ENCODE measurements around the gene TIAM1. TPM values are rescaled to one million over a fixed set of nuclear protein-coding genes. Genes with fewer than 3 reads are reported as not detected.

The TIAM1 gene
- total RNA-seq, 2 experiments from 2014 or later = 15.0 to 25.1 TPM

GRCh38 chr21:31198575-31198974 is 145.5 kb downstream of the TIAM1 start:
- ChIA-PET CTCF (ENCODE audit: unreplicated experiment) (interaction anchor here (2.1 kb wide), 1 partner anchor 383 kb away, joined by 10 read pairs; no protein-coding TSS in a partner anchor), POLR2A (interaction anchor here (0.6 kb wide), 1 partner anchor 198 kb away, joined by 3 read pairs; no protein-coding TSS in a partner anchor)
- TF ChIP-seq CTCF (conservative IDR thresholded peaks at IDR 0.05; ENCODE audit: low read length) (peak; percentile 92), EZH2phosphoT487 (IDR thresholded peaks at IDR 0.05; ENCODE audit: borderline replicate concordance, low read depth, low read length) (no peak)
- H3K27ac ChIP-seq (ENCODE audit: low read depth, low read length, poor library complexity, severe bottlenecking) = no peak overlapping the region
- no peak overlapping the region for H3K4me2 ChIP-seq (ENCODE audit: low read length)
- H3K9me3 ChIP-seq (ENCODE audit: low read length) = no peaks in the 10 kb centered on the region
- H3K4me3 ChIP-seq (ENCODE audit: low read depth, low read length, poor library complexity, severe bottlenecking) = no peak overlapping the region
- H3K79me2 ChIP-seq (ENCODE audit: insufficient read depth, low read depth, low read length) = no peaks in the 10 kb centered on the region
- DNase-seq (ENCODE audit: low spot score) = peak; percentile 69
- H3K9me2 ChIP-seq (ENCODE audit: insufficient read depth, low read length) = no peaks in the 10 kb centered on the region
- H3K36me3 ChIP-seq (ENCODE audit: insufficient read depth, low read length) = no peaks in the 10 kb centered on the region
- H3K4me1 ChIP-seq (ENCODE audit: insufficient read depth, low read length, poor library complexity, severe bottlenecking) = no peaks in the 10 kb centered on the region
- no TSS peak for BruUV-seq (replicated peaks)
- H4K20me1 ChIP-seq (ENCODE audit: insufficient read depth, low read length) = no peaks in the 10 kb centered on the region
- H2AFZ ChIP-seq (ENCODE audit: low read length) = no peak overlapping the region
- intact Hi-C loops (cut with micrococcal nuclease; ENCODE audit: unreplicated experiment) = loop anchor here (1.0 kb wide), 2 partner anchors 382 to 406 kb away; no protein-coding TSS in a partner anchor

GRCh38 chr21:31196724-31197123 is 147.3 kb downstream of the TIAM1 start:
- Histone ChIP-seq H3K36me3 (ENCODE audit: insufficient read depth, low read length) (no peaks in the 10 kb centered on the region), H2AFZ (ENCODE audit: low read length) (no peak overlapping the region), H3K4me1 (ENCODE audit: insufficient read depth, low read length, poor library complexity, severe bottlenecking) (no peaks in the 10 kb centered on the region), H3K4me2 (ENCODE audit: low read length) (no peak overlapping the region), H3K27ac (ENCODE audit: low read depth, low read length, poor library complexity, severe bottlenecking) (no peak overlapping the region), H3K9me3 (ENCODE audit: low read length) (no peaks in the 10 kb centered on the region), H3K4me3 (ENCODE audit: low read depth, low read length, poor library complexity, severe bottlenecking) (no peak overlapping the region), H3K9me2 (ENCODE audit: insufficient read depth, low read length) (no peaks in the 10 kb centered on the region), H4K20me1 (ENCODE audit: insufficient read depth, low read length) (no peaks in the 10 kb centered on the region), H3K79me2 (ENCODE audit: insufficient read depth, low read depth, low read length) (no peaks in the 10 kb centered on the region)
- no TSS peak for BruUV-seq (replicated peaks)
- intact Hi-C loops (cut with micrococcal nuclease; ENCODE audit: unreplicated experiment) = no loop called here
- ChIA-PET CTCF (ENCODE audit: unreplicated experiment) (no interaction called here), POLR2A (interaction anchor here (0.6 to 0.7 kb wide), 3 partner anchors 337 to 389 kb away, joined by 3 to 4 read pairs (median 3); no protein-coding TSS in a partner anchor)
- no peak for DNase-seq (ENCODE audit: low spot score)
- TF ChIP-seq EZH2phosphoT487 (IDR thresholded peaks at IDR 0.05; ENCODE audit: borderline replicate concordance, low read depth, low read length) = no peak
- no peak for TF ChIP-seq CTCF (conservative IDR thresholded peaks at IDR 0.05; ENCODE audit: low read length)

- Histone ChIP-seq H3K79me2 (ENCODE audit: insufficient read depth, low read depth, low read length) (no peaks in the 10 kb centered on the region), H3K9me3 (ENCODE audit: low read length) (no peaks in the 10 kb centered on the region), H4K20me1 (ENCODE audit: insufficient read depth, low read length) (no peaks in the 10 kb centered on the region), H3K4me3 (ENCODE audit: low read depth, low read length, poor library complexity, severe bottlenecking) (no peak overlapping the region), H3K36me3 (ENCODE audit: insufficient read depth, low read length) (no peaks in the 10 kb centered on the region), H3K4me2 (ENCODE audit: low read length) (no peak overlapping the region), H3K9me2 (ENCODE audit: insufficient read depth, low read length) (no peaks in the 10 kb centered on the region), H2AFZ (ENCODE audit: low read length) (no peak overlapping the region), H3K27ac (ENCODE audit: low read depth, low read length, poor library complexity, severe bottlenecking) (no peak overlapping the region), H3K4me1 (ENCODE audit: insufficient read depth, low read length, poor library complexity, severe bottlenecking) (no peaks in the 10 kb centered on the region)
- no peak for DNase-seq (ENCODE audit: low spot score)
- intact Hi-C loops (cut with micrococcal nuclease; ENCODE audit: unreplicated experiment) = no loop called here
- CTCF ChIA-PET (ENCODE audit: unreplicated experiment) = no interaction called here
- no peak for TF ChIP-seq EZH2phosphoT487 (IDR thresholded peaks at IDR 0.05; ENCODE audit: borderline replicate concordance, low read depth, low read length)
- TF ChIP-seq CTCF (conservative IDR thresholded peaks at IDR 0.05; ENCODE audit: low read length) = no peak
- POLR2A ChIA-PET = interaction anchor here (0.6 to 1.6 kb wide), 4 partner anchors 58 to 385 kb away, joined by 3 to 6 read pairs (median 4); no protein-coding TSS in a partner anchor
- BruUV-seq (replicated peaks) = no TSS peak
These were observed 148.6 kb downstream of the TIAM1 start for GRCh38 chr21:31195334-31196015.
